Measurements from ENCODE around the gene EMC7.

DNA sequence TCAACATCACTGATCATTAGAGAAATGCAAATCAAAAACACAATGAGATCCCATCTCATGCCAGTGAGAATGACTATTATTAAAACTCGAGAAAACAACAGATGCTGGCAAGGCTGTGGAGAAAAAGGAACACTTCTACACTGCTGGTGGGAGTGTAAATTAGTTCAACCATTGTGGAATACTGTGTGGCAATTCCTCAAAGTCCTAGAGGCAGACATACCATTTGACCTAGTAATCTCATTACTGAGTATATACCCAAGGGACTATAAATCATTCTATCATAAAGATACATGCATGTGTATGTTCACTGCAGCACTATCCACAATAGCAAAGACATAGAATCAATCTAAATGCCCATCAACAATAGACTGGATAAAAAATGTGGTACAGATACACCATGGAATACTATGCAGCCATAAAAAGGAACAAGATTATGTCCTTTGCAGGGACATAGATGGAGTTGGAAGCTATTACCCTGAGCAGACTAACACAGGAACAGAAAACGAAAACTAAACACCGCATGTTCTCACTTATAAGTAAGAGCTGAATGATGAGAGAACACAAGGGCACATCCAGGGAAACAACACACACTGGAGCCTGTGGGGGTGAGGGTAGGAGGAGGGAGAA is 47.5 kb downstream of the EMC7 start:
- TF ChIP-seq, protein P1, sequence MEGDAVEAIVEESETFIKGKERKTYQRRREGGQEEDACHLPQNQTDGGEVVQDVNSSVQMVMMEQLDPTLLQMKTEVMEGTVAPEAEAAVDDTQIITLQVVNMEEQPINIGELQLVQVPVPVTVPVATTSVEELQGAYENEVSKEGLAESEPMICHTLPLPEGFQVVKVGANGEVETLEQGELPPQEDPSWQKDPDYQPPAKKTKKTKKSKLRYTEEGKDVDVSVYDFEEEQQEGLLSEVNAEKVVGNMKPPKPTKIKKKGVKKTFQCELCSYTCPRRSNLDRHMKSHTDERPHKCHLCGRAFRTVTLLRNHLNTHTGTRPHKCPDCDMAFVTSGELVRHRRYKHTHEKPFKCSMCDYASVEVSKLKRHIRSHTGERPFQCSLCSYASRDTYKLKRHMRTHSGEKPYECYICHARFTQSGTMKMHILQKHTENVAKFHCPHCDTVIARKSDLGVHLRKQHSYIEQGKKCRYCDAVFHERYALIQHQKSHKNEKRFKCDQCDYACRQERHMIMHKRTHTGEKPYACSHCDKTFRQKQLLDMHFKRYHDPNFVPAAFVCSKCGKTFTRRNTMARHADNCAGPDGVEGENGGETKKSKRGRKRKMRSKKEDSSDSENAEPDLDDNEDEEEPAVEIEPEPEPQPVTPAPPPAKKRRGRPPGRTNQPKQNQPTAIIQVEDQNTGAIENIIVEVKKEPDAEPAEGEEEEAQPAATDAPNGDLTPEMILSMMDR (IDR thresholded peaks at IDR 0.05 in 2 of 3, conservative IDR thresholded peaks at IDR 0.05 in 1 of 3; ENCODE audit: insufficient read depth in 2 of 3, low read depth in 1 of 3, low read length in 3 of 3): no peak
- TF ChIP-seq EZH2 (IDR thresholded peaks at IDR 0.05; ENCODE audit: borderline replicate concordance, low read depth, low read length) (no peak), IRF2 (CRISPR knock-in tag; IDR thresholded peaks at IDR 0.05) (no peak), ESRRA (IDR thresholded peaks at IDR 0.05; ENCODE audit: borderline replicate concordance, low read depth) (no peak), SRF (CRISPR knock-in tag; IDR thresholded peaks at IDR 0.05) (no peak), ZFX (CRISPR knock-in tag; IDR thresholded peaks at IDR 0.05) (no peak), RNF2 (IDR thresholded peaks at IDR 0.05) (no peak), ERF (CRISPR knock-in tag; IDR thresholded peaks at IDR 0.05) (no peak), CHD4 (IDR thresholded peaks at IDR 0.05; ENCODE audit: insufficient read depth, insufficient replicate concordance, low read depth, low read length, poor library complexity, severe bottlenecking) (no peak), HDAC2 (IDR thresholded peaks at IDR 0.05) (no peak)
- TF ChIP-seq, protein P2, sequence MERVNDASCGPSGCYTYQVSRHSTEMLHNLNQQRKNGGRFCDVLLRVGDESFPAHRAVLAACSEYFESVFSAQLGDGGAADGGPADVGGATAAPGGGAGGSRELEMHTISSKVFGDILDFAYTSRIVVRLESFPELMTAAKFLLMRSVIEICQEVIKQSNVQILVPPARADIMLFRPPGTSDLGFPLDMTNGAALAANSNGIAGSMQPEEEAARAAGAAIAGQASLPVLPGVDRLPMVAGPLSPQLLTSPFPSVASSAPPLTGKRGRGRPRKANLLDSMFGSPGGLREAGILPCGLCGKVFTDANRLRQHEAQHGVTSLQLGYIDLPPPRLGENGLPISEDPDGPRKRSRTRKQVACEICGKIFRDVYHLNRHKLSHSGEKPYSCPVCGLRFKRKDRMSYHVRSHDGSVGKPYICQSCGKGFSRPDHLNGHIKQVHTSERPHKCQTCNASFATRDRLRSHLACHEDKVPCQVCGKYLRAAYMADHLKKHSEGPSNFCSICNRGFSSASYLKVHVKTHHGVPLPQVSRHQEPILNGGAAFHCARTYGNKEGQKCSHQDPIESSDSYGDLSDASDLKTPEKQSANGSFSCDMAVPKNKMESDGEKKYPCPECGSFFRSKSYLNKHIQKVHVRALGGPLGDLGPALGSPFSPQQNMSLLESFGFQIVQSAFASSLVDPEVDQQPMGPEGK (CRISPR knock-in tag; IDR thresholded peaks at IDR 0.05; ENCODE audit: borderline replicate concordance): no peak
- TF ChIP-seq, protein P3, sequence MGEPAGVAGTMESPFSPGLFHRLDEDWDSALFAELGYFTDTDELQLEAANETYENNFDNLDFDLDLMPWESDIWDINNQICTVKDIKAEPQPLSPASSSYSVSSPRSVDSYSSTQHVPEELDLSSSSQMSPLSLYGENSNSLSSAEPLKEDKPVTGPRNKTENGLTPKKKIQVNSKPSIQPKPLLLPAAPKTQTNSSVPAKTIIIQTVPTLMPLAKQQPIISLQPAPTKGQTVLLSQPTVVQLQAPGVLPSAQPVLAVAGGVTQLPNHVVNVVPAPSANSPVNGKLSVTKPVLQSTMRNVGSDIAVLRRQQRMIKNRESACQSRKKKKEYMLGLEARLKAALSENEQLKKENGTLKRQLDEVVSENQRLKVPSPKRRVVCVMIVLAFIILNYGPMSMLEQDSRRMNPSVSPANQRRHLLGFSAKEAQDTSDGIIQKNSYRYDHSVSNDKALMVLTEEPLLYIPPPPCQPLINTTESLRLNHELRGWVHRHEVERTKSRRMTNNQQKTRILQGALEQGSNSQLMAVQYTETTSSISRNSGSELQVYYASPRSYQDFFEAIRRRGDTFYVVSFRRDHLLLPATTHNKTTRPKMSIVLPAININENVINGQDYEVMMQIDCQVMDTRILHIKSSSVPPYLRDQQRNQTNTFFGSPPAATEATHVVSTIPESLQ (CRISPR knock-in tag; IDR thresholded peaks at IDR 0.05): no peak
- TF ChIP-seq, protein P4, sequence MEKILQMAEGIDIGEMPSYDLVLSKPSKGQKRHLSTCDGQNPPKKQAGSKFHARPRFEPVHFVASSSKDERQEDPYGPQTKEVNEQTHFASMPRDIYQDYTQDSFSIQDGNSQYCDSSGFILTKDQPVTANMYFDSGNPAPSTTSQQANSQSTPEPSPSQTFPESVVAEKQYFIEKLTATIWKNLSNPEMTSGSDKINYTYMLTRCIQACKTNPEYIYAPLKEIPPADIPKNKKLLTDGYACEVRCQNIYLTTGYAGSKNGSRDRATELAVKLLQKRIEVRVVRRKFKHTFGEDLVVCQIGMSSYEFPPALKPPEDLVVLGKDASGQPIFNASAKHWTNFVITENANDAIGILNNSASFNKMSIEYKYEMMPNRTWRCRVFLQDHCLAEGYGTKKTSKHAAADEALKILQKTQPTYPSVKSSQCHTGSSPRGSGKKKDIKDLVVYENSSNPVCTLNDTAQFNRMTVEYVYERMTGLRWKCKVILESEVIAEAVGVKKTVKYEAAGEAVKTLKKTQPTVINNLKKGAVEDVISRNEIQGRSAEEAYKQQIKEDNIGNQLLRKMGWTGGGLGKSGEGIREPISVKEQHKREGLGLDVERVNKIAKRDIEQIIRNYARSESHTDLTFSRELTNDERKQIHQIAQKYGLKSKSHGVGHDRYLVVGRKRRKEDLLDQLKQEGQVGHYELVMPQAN (IDR thresholded peaks at IDR 0.05; ENCODE audit: borderline replicate concordance): no peak

Measured in K562 (cell line).